Measurements from ENCODE around the gene DKK1.

Gene DKK1

GRCh38 chr10:52318136-52318701 lies 4.1 kb downstream of the DKK1 start:
- H3K27me3 ChIP-seq (ENCODE audit: control insufficient read depth in 1 of 2, insufficient read depth in 2 of 2, low read length in 2 of 2): peaks cover 14 to 20% of the 10 kb centered on the region in 2 donors
- H3K36me3 ChIP-seq (ENCODE audit: control insufficient read depth in 2 of 2, insufficient read depth in 2 of 2, low read length in 2 of 2): no peaks in the 10 kb centered on the region
- no peaks in the 10 kb centered on the region for H3K9me3 ChIP-seq (ENCODE audit: control insufficient read depth in 2 of 2, low read length in 2 of 2)
- H3K4me1 ChIP-seq (ENCODE audit: control insufficient read depth, insufficient read depth, low read length): peaks cover 14% of the 10 kb centered on the region
- H3K4me3 ChIP-seq (ENCODE audit: low read length in 2 of 2): no peak overlapping the region
- no peak overlapping the region for H3K9ac ChIP-seq (ENCODE audit: low read length in 2 of 2)
- H3K27ac ChIP-seq (ENCODE audit: low read length): no peak overlapping the region

- no peak overlapping the region for H3K4me3 ChIP-seq (ENCODE audit: low read length in 2 of 2)
Measured at GRCh38 chr10:52318822-52319464, 4.9 kb downstream of the DKK1 start.

GRCh38 chr10:52319926-52320325 lies 5.8 kb downstream of the DKK1 start:
- H3K9me3 ChIP-seq (ENCODE audit: control insufficient read depth in 2 of 2, low read length in 2 of 2): no peaks in the 10 kb centered on the region
- no peaks in the 10 kb centered on the region for H3K36me3 ChIP-seq (ENCODE audit: control insufficient read depth in 2 of 2, insufficient read depth in 2 of 2, low read length in 2 of 2)
- H3K9ac ChIP-seq (ENCODE audit: low read length in 2 of 2): no peak overlapping the region
- no peaks in the 10 kb centered on the region for H3K4me1 ChIP-seq (ENCODE audit: control insufficient read depth, insufficient read depth, low read length)
- H3K27me3 ChIP-seq (ENCODE audit: control insufficient read depth in 1 of 2, insufficient read depth in 2 of 2, low read length in 2 of 2): peaks cover 0 to 3% of the 10 kb centered on the region in 2 donors
- no peak overlapping the region for H3K4me3 ChIP-seq (ENCODE audit: low read length in 2 of 2)
- H3K27ac ChIP-seq (ENCODE audit: low read length): no peak overlapping the region

More at GRCh38 chr10:52318822-52319464, 4.9 kb downstream of the DKK1 start:
- Histone ChIP-seq H3K27me3 (ENCODE audit: control insufficient read depth in 1 of 2, insufficient read depth in 2 of 2, low read length in 2 of 2) (peaks cover 7 to 13% of the 10 kb centered on the region in 2 donors), H3K4me1 (ENCODE audit: control insufficient read depth, insufficient read depth, low read length) (peaks cover 9% of the 10 kb centered on the region), H3K27ac (ENCODE audit: low read length) (no peak overlapping the region), H3K9ac (ENCODE audit: low read length in 2 of 2) (no peak overlapping the region), H3K36me3 (ENCODE audit: control insufficient read depth in 2 of 2, insufficient read depth in 2 of 2, low read length in 2 of 2) (no peaks in the 10 kb centered on the region), H3K9me3 (ENCODE audit: control insufficient read depth in 2 of 2, low read length in 2 of 2) (no peaks in the 10 kb centered on the region)

GRCh38 chr10:52322323-52322722 lies 8.2 kb downstream of the DKK1 start:
- no peak overlapping the region for H3K27ac ChIP-seq (ENCODE audit: low read length)
- H3K4me1 ChIP-seq (ENCODE audit: control insufficient read depth, insufficient read depth, low read length): no peaks in the 10 kb centered on the region
- no peaks in the 10 kb centered on the region for H3K9me3 ChIP-seq (ENCODE audit: control insufficient read depth in 2 of 2, low read length in 2 of 2)
- H3K9ac ChIP-seq (ENCODE audit: low read length in 2 of 2): no peak overlapping the region
- no peaks in the 10 kb centered on the region for H3K27me3 ChIP-seq (ENCODE audit: control insufficient read depth in 1 of 2, insufficient read depth in 2 of 2, low read length in 2 of 2)
- H3K36me3 ChIP-seq (ENCODE audit: control insufficient read depth in 2 of 2, insufficient read depth in 2 of 2, low read length in 2 of 2): no peaks in the 10 kb centered on the region
- H3K4me3 ChIP-seq (ENCODE audit: low read length in 2 of 2): no peak overlapping the region

DNA sequence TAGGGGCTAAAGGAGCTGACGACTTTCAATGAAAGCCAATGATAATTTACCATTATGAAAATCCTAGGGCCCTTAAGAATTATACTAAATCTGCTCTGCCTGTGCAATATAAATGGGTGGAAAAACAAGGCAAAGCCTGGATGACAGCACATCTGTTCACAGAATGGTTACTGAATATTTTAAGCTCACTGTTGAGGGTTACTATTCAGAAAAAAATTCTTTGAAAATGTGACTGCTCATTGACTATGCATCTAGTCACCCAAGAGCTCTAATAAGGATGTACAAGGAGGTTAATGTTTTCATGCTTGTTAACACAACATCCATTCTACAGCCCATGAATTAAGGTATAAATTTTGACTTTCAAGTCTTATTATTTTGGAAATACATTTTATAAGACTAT lies 8.9 kb downstream of the DKK1 start:
- Histone ChIP-seq H3K4me3 (ENCODE audit: low read length in 2 of 2) (no peak overlapping the region), H3K4me1 (ENCODE audit: control insufficient read depth, insufficient read depth, low read length) (no peaks in the 10 kb centered on the region), H3K9ac (ENCODE audit: low read length in 2 of 2) (no peak overlapping the region), H3K9me3 (ENCODE audit: control insufficient read depth in 2 of 2, low read length in 2 of 2) (no peaks in the 10 kb centered on the region), H3K27ac (ENCODE audit: low read length) (no peak overlapping the region), H3K36me3 (ENCODE audit: control insufficient read depth in 2 of 2, insufficient read depth in 2 of 2, low read length in 2 of 2) (no peaks in the 10 kb centered on the region), H3K27me3 (ENCODE audit: control insufficient read depth in 1 of 2, insufficient read depth in 2 of 2, low read length in 2 of 2) (no peaks in the 10 kb centered on the region)

DNA sequence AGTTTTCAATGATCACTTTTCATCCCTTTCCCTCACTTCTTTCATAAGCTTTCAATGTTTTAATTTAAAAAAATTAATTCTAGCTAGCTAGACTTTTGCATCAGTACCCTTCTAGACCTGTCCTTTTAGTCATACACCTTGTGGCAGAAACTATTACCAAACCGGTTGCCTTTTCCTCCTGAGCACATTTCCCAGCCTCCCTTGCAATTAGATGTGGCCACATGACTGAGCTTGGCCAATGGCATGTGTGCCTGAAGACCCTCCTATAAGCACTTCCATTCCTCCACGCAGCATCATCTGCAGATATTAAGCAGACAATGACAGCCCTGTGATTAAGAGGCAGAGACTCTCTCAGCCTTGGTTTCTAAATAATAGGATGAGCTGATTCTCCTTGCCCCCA lies 12.3 kb downstream of the DKK1 start:
- no peaks in the 10 kb centered on the region for H3K27me3 ChIP-seq (ENCODE audit: control insufficient read depth in 1 of 2, insufficient read depth in 2 of 2, low read length in 2 of 2)

DNA sequence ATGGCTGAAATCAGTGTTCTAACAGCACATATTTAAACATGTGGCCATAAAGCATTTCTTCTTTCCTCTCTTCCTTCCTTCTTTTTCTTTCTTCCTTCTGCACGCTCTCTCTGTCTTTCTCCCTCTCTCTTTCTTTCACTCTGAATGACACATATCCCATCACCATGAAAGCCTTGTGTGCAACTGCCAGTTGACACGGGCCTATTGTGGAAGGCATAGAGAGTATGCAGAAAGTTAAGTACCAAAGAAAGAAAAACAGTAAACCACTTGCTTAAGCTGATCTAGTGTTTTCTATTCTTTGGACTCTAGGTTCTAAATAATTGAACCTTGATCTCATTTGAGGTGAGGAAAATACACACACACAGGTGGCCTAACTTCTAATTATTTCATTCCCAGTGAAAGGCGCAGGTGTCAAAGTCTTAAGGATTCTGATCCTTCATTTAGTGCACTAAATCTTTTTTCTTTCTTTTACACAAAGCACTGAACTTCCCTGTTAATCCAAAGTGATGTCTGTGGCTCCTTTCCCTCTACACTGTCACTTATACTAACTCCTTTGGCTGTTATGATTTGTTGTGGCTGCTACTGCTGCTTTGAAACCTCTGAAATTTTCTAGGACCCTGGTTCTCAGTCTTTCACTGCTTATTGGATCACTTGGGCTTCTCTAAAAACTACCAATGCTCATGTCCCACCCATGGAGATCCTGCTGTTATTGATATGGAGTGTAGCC lies 17.7 kb downstream of the DKK1 start:
- H3K27me3 ChIP-seq (ENCODE audit: control insufficient read depth in 1 of 2, insufficient read depth in 2 of 2, low read length in 2 of 2): no peaks in the 10 kb centered on the region
- no peaks in the 10 kb centered on the region for H3K4me1 ChIP-seq (ENCODE audit: control insufficient read depth, insufficient read depth, low read length)
- no peak overlapping the region for H3K9ac ChIP-seq (ENCODE audit: low read length in 2 of 2)
- no peaks in the 10 kb centered on the region for H3K9me3 ChIP-seq (ENCODE audit: control insufficient read depth in 2 of 2, low read length in 2 of 2)
- H3K36me3 ChIP-seq (ENCODE audit: control insufficient read depth in 2 of 2, insufficient read depth in 2 of 2, low read length in 2 of 2): no peaks in the 10 kb centered on the region
- no peak overlapping the region for H3K4me3 ChIP-seq (ENCODE audit: low read length in 2 of 2)
- H3K27ac ChIP-seq (ENCODE audit: low read length): no peak overlapping the region

More for the DNA sequence above, 12.3 kb downstream of the DKK1 start:
- H3K27ac ChIP-seq (ENCODE audit: low read length): no peak overlapping the region
- no peak overlapping the region for H3K9ac ChIP-seq (ENCODE audit: low read length in 2 of 2)
- H3K4me1 ChIP-seq (ENCODE audit: control insufficient read depth, insufficient read depth, low read length): no peaks in the 10 kb centered on the region
- H3K9me3 ChIP-seq (ENCODE audit: control insufficient read depth in 2 of 2, low read length in 2 of 2): no peaks in the 10 kb centered on the region
- no peaks in the 10 kb centered on the region for H3K36me3 ChIP-seq (ENCODE audit: control insufficient read depth in 2 of 2, insufficient read depth in 2 of 2, low read length in 2 of 2)
- H3K4me3 ChIP-seq (ENCODE audit: low read length in 2 of 2): no peak overlapping the region

DNA sequence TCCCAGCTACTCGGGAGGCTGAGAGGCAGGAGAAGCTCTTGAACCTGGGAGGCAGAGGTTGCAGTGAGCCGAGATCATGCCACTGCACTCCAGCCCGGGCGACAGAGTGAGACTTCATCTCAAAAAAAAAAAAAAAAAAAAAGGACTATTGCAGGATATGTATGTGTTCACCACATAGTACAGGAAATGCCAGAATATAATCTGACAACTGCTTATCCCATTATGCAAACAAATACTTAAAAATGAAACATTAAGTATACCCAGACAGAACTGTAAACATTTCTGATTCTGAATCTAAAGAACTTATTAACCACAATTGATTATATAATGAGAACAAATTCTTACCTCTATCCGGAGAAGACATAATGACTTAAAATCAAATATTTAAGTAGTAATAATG lies 18.7 kb downstream of the DKK1 start:
- H3K4me1 ChIP-seq (ENCODE audit: control insufficient read depth, insufficient read depth, low read length): no peaks in the 10 kb centered on the region
- no peaks in the 10 kb centered on the region for H3K9me3 ChIP-seq (ENCODE audit: control insufficient read depth in 2 of 2, low read length in 2 of 2)
- no peak overlapping the region for H3K4me3 ChIP-seq (ENCODE audit: low read length in 2 of 2)
- H3K27ac ChIP-seq (ENCODE audit: low read length): no peak overlapping the region
- no peak overlapping the region for H3K9ac ChIP-seq (ENCODE audit: low read length in 2 of 2)
- no peaks in the 10 kb centered on the region for H3K36me3 ChIP-seq (ENCODE audit: control insufficient read depth in 2 of 2, insufficient read depth in 2 of 2, low read length in 2 of 2)
- H3K27me3 ChIP-seq (ENCODE audit: control insufficient read depth in 1 of 2, insufficient read depth in 2 of 2, low read length in 2 of 2): peaks cover 0 to 2% of the 10 kb centered on the region in 2 donors

DNA sequence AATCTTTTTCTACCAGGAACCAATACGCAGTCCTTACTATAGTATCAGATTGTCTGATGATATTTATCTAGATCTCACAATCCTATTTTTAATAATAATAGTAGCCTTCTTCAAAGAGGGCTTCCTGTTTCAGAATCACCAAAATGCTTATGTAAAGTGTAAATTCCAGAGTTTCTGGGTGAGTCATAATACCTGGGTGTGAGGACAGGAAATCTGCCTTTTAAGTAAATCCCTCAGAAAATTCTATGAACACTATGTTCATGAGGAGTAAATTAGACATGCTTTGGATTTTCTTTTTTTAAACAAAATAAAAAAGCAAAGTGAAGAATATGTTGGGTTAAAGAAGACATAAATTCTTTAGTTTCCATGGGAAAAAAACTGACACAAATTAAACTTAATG lies 20.5 kb downstream of the DKK1 start:
- no peak overlapping the region for H3K9ac ChIP-seq (ENCODE audit: low read length in 2 of 2)
- no peaks in the 10 kb centered on the region for H3K9me3 ChIP-seq (ENCODE audit: control insufficient read depth in 2 of 2, low read length in 2 of 2)
- no peaks in the 10 kb centered on the region for H3K36me3 ChIP-seq (ENCODE audit: control insufficient read depth in 2 of 2, insufficient read depth in 2 of 2, low read length in 2 of 2)
- no peaks in the 10 kb centered on the region for H3K4me1 ChIP-seq (ENCODE audit: control insufficient read depth, insufficient read depth, low read length)
- H3K4me3 ChIP-seq (ENCODE audit: low read length in 2 of 2): no peak overlapping the region
- peaks cover 0 to 2% of the 10 kb centered on the region in 2 donors for H3K27me3 ChIP-seq (ENCODE audit: control insufficient read depth in 1 of 2, insufficient read depth in 2 of 2, low read length in 2 of 2)
- H3K27ac ChIP-seq (ENCODE audit: low read length): no peak overlapping the region

GRCh38 chr10:52335665-52336064 lies 21.6 kb downstream of the DKK1 start:
- Histone ChIP-seq H3K27ac (ENCODE audit: low read length) (no peak overlapping the region), H3K4me1 (ENCODE audit: control insufficient read depth, insufficient read depth, low read length) (no peaks in the 10 kb centered on the region), H3K4me3 (ENCODE audit: low read length in 2 of 2) (no peak overlapping the region), H3K27me3 (ENCODE audit: control insufficient read depth in 1 of 2, insufficient read depth in 2 of 2, low read length in 2 of 2) (peaks cover 0 to 2% of the 10 kb centered on the region in 2 donors), H3K36me3 (ENCODE audit: control insufficient read depth in 2 of 2, insufficient read depth in 2 of 2, low read length in 2 of 2) (no peaks in the 10 kb centered on the region), H3K9me3 (ENCODE audit: control insufficient read depth in 2 of 2, low read length in 2 of 2) (no peaks in the 10 kb centered on the region), H3K9ac (ENCODE audit: low read length in 2 of 2) (no peak overlapping the region)

DNA sequence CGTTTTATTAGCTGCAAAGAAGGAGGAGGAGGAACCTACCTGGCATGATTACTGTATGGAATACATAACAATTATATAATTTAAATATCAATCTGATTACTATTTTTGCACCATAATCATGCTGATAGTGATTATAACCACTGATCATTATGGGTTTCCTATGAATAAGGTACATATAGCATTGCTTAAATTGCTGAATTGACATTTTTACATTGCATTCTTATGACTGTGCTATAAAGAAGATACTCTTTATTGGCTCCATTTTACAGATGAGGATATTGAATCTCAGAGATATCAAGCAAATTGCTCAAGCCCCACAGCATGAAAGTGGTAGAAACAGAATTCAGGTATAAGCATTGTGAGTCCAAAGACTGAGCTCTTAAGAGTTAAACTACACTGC lies 23.1 kb downstream of the DKK1 start:
- Histone ChIP-seq H3K27me3 (ENCODE audit: control insufficient read depth in 1 of 2, insufficient read depth in 2 of 2, low read length in 2 of 2) (peaks cover 0 to 2% of the 10 kb centered on the region in 2 donors), H3K4me1 (ENCODE audit: control insufficient read depth, insufficient read depth, low read length) (no peaks in the 10 kb centered on the region)

More for the DNA sequence above, 23.1 kb downstream of the DKK1 start:
- Histone ChIP-seq H3K9ac (ENCODE audit: low read length in 2 of 2) (no peak overlapping the region), H3K9me3 (ENCODE audit: control insufficient read depth in 2 of 2, low read length in 2 of 2) (no peaks in the 10 kb centered on the region), H3K27ac (ENCODE audit: low read length) (no peak overlapping the region), H3K36me3 (ENCODE audit: control insufficient read depth in 2 of 2, insufficient read depth in 2 of 2, low read length in 2 of 2) (no peaks in the 10 kb centered on the region), H3K4me3 (ENCODE audit: low read length in 2 of 2) (no peak overlapping the region)

All from stomach smooth muscle (tissue), 2 donors.